Measurements from ENCODE around the gene RBM8A.

RBM8A gene

DNA sequence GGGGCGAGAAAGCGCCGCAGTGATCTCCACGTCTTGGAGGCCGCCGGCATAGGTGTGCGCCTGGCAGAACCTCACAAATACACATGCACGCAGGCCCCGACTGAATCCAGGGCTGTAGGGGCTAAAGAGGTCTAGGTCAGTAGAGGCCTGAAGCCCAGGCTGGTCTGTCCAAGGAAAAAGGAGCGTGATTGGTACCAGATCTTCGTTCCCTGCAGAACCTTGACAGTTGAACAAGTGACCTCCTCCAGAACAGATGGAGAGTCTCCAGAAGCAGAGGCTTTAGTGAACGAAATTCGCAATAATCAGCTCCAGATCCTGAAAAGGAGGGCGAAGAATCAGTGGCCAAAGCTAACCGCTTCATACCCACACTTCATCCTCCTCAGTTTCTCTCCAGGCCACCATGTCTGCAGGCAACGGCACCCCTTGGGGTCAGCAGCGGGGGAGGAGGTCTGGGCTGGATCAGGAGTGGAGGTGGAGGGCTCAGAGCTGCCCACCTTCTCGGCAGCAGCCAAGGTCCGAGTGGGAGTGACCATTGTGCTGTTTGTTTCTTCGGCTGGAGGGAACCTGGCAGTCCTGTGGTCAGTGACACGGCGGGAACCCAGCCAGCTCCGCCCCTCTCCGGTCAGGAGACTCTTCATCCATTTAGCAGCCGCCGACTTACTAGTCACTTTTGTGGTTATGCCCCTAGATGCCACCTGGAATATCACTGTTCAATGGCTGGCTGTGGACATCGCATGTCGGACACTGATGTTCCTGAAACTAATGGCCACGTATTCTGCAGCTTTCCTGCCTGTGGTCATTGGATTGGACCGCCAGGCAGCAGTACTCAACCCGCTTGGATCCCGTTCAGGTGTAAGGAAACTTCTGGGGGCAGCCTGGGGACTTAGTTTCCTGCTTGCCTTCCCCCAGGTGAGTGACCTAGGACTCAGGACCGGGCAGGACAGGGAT lies 8.0 kb downstream of the RBM8A start:
- Histone ChIP-seq H3K27me3 (ENCODE audit: insufficient read depth, low read length, poor library complexity) (no peaks in the 10 kb centered on the region), H3K9me3 (ENCODE audit: insufficient read depth, low read length, severe bottlenecking) (no peaks in the 10 kb centered on the region), H3K79me2 (ENCODE audit: insufficient read depth, low read length) (peaks cover 12% of the 10 kb centered on the region), H3K4me2 (ENCODE audit: insufficient read depth, low read length) (peak overlapping the region; percentile 87), H3K4me3 (ENCODE audit: low read depth in 1 of 2, low read length in 2 of 2) (peak overlapping the region; percentile 67 to 94; a peak in 3 of 4 replicates), H4K20me1 (ENCODE audit: insufficient read depth, low read length) (no peaks in the 10 kb centered on the region), H3K9ac (ENCODE audit: low read depth, low read length) (peak overlapping the region; percentile 78), H3K27ac (ENCODE audit: low read length) (peak overlapping the region; percentile 84), H3K4me1 (ENCODE audit: insufficient read depth, low read length) (peaks cover 34% of the 10 kb centered on the region), H2AFZ (ENCODE audit: low read depth, low read length) (peak overlapping the region; percentile 94), H3K36me3 (ENCODE audit: insufficient read depth, low read length) (peaks cover 19% of the 10 kb centered on the region; the same call in 1 of the 2 replicates)
- DNase-seq, result no peak
- peak; percentile 20 for ATAC-seq (ENCODE audit: insufficient read depth, low read depth)
- TF ChIP-seq EZH2 (IDR thresholded peaks at IDR 0.05; ENCODE audit: borderline replicate concordance, low read depth, low read length, severe bottlenecking), result no peak
- TF ChIP-seq, protein P1, sequence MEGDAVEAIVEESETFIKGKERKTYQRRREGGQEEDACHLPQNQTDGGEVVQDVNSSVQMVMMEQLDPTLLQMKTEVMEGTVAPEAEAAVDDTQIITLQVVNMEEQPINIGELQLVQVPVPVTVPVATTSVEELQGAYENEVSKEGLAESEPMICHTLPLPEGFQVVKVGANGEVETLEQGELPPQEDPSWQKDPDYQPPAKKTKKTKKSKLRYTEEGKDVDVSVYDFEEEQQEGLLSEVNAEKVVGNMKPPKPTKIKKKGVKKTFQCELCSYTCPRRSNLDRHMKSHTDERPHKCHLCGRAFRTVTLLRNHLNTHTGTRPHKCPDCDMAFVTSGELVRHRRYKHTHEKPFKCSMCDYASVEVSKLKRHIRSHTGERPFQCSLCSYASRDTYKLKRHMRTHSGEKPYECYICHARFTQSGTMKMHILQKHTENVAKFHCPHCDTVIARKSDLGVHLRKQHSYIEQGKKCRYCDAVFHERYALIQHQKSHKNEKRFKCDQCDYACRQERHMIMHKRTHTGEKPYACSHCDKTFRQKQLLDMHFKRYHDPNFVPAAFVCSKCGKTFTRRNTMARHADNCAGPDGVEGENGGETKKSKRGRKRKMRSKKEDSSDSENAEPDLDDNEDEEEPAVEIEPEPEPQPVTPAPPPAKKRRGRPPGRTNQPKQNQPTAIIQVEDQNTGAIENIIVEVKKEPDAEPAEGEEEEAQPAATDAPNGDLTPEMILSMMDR (IDR thresholded peaks at IDR 0.05; ENCODE audit: borderline replicate concordance, extremely low read depth, low read length, poor library complexity, severe bottlenecking), result no peak

GRCh38 chr1:145918144-145918991 lies 8.9 kb downstream of the RBM8A start, which contains the start of gene PEX11B:
PEX11B (minus strand) TSS chr1:145918717; CDS start chr1:145918688, 29 bp downstream.
- Histone ChIP-seq H4K20me1 (ENCODE audit: insufficient read depth, low read length) (no peaks in the 10 kb centered on the region), H3K9me3 (ENCODE audit: insufficient read depth, low read length, severe bottlenecking) (no peaks in the 10 kb centered on the region), H3K4me3 (ENCODE audit: low read depth in 1 of 2, low read length in 2 of 2) (peak within 1 kb of the TSS; percentile 67 to 94; a peak in 3 of 4 replicates), H3K36me3 (ENCODE audit: insufficient read depth, low read length) (peaks cover 13% of the 10 kb centered on the region; the same call in 1 of the 2 replicates), H3K27ac (ENCODE audit: low read length) (peak within 1 kb of the TSS; percentile 84), H3K4me1 (ENCODE audit: insufficient read depth, low read length) (peaks cover 34% of the 10 kb centered on the region), H3K4me2 (ENCODE audit: insufficient read depth, low read length) (peak within 1 kb of the TSS; percentile 87), H3K9ac (ENCODE audit: low read depth, low read length) (peak within 1 kb of the TSS; percentile 78), H2AFZ (ENCODE audit: low read depth, low read length) (peak within 1 kb of the TSS; percentile 94), H3K79me2 (ENCODE audit: insufficient read depth, low read length) (peaks cover 12% of the 10 kb centered on the region), H3K27me3 (ENCODE audit: insufficient read depth, low read length, poor library complexity) (no peaks in the 10 kb centered on the region)
- ATAC-seq (ENCODE audit: insufficient read depth, low read depth), result peak; percentile 92
- peak; percentile 92 for DNase-seq
- no peak for TF ChIP-seq EZH2 (IDR thresholded peaks at IDR 0.05; ENCODE audit: borderline replicate concordance, low read depth, low read length, severe bottlenecking)
- TF ChIP-seq, protein P1 (IDR thresholded peaks at IDR 0.05; ENCODE audit: borderline replicate concordance, extremely low read depth, low read length, poor library complexity, severe bottlenecking), result no peak

- Histone ChIP-seq H3K4me3 (ENCODE audit: low read depth in 1 of 2, low read length in 2 of 2) (peak overlapping the region; percentile 67 to 94; a peak in 3 of 4 replicates), H3K9ac (ENCODE audit: low read depth, low read length) (peak overlapping the region; percentile 78), H3K4me2 (ENCODE audit: insufficient read depth, low read length) (peak overlapping the region; percentile 87), H3K27ac (ENCODE audit: low read length) (peak overlapping the region; percentile 84), H3K9me3 (ENCODE audit: insufficient read depth, low read length, severe bottlenecking) (no peaks in the 10 kb centered on the region), H3K36me3 (ENCODE audit: insufficient read depth, low read length) (peaks cover 11% of the 10 kb centered on the region; the same call in 1 of the 2 replicates), H3K79me2 (ENCODE audit: insufficient read depth, low read length) (peaks cover 12% of the 10 kb centered on the region), H3K4me1 (ENCODE audit: insufficient read depth, low read length) (peaks cover 34% of the 10 kb centered on the region), H4K20me1 (ENCODE audit: insufficient read depth, low read length) (no peaks in the 10 kb centered on the region), H3K27me3 (ENCODE audit: insufficient read depth, low read length, poor library complexity) (no peaks in the 10 kb centered on the region), H2AFZ (ENCODE audit: low read depth, low read length) (peak overlapping the region; percentile 94)
- ATAC-seq (ENCODE audit: insufficient read depth, low read depth) (no peak), DNase-seq (no peak)
- TF ChIP-seq EZH2 (IDR thresholded peaks at IDR 0.05; ENCODE audit: borderline replicate concordance, low read depth, low read length, severe bottlenecking), result no peak
- TF ChIP-seq, protein P1 (IDR thresholded peaks at IDR 0.05; ENCODE audit: borderline replicate concordance, extremely low read depth, low read length, poor library complexity, severe bottlenecking), result no peak
Measured at GRCh38 chr1:145917595-145917994, 9.7 kb downstream of the RBM8A start.

Measured in DND-41 (cell line).